Gastroesophageal sphincter (tissue), 3 donors: ENCODE results near the gene RAPSN.

Experiments used
- POLR2A ChIP-seq, 2 donors: fragments of 450-650 bp; IDR thresholded peaks; one replicate each; pipeline ENCODE4 v1.6.1; 2017; ENCODE audit warnings: antibody characterized with exemption in 2 of 2, mild to moderate bottlenecking in 2 of 2, moderate library complexity in 1 of 2
- POLR2AphosphoS5 ChIP-seq: sonication (generic); formaldehyde crosslinking; IDR thresholded peaks from one replicate; pipeline ENCODE4 v1.6.1; 2017; ENCODE audit warnings: antibody characterized with exemption
- TF ChIP-seq, protein P1 (sequence below), 4 experiments: fragments of 200-600 bp in 2 of 4; fragments of 450-650 bp in 2 of 4; sonication (generic) in 1 of 4; IDR thresholded peaks; one replicate each; pipeline ENCODE4 v1.5.1; 2017 to 2019; ENCODE audit warnings: antibody characterized with exemption in 4 of 4, mild to moderate bottlenecking in 2 of 4, moderate library complexity in 2 of 4

- TF ChIP-seq POLR2AphosphoS5, result no peak
- no peak for TF ChIP-seq POLR2A (IDR thresholded peaks at IDR 0.05)
- TF ChIP-seq, protein P1, sequence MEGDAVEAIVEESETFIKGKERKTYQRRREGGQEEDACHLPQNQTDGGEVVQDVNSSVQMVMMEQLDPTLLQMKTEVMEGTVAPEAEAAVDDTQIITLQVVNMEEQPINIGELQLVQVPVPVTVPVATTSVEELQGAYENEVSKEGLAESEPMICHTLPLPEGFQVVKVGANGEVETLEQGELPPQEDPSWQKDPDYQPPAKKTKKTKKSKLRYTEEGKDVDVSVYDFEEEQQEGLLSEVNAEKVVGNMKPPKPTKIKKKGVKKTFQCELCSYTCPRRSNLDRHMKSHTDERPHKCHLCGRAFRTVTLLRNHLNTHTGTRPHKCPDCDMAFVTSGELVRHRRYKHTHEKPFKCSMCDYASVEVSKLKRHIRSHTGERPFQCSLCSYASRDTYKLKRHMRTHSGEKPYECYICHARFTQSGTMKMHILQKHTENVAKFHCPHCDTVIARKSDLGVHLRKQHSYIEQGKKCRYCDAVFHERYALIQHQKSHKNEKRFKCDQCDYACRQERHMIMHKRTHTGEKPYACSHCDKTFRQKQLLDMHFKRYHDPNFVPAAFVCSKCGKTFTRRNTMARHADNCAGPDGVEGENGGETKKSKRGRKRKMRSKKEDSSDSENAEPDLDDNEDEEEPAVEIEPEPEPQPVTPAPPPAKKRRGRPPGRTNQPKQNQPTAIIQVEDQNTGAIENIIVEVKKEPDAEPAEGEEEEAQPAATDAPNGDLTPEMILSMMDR (IDR thresholded peaks at IDR 0.05), result no peak
Observed at GRCh38 chr11:47470671-47471070, 21.7 kb upstream of the RAPSN start.
